ENCODE results near the gene RDH8. TPM values are rescaled to one million over a fixed set of nuclear protein-coding genes. Genes with fewer than 3 reads are reported as not detected.

RDH8 gene
- total RNA-seq, 2 experiments from 2014 or later: not detected

DNA sequence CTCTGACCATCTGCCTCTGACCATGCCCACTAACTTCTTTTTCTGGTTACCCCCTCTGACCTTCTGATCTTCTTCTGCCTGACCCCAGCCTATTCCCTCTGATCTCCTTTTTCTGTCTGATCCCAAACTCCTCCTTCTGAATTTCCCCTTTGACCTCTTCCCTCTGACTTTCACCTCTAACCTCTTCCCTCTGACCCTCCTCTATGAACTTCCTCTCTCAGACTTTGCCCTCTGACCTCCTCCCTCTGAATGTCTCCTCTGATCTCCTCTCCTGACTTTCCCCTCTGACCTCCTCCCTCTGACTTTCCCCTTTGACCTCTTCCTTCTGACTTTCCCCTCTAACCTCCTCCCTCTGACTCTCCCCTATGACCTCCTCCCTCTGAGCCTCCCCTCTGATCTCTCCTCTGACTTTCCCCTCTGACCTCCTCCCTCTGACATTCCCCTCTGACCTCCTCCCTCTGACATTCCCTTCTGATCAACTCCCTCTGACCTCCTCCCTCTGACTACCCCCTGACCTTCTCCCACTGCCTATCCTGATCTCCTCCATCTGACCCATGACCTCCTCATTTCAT, 6.4 kb upstream of the RDH8 start:
- POLR2A ChIA-PET: no interaction called here
- no peak overlapping the region for H3K4me3 Mint-ChIP-seq
- H3K36me3 Mint-ChIP-seq (ENCODE audit: low read depth): no peaks in the 10 kb centered on the region
- peaks cover 27% of the 10 kb centered on the region for H3K4me1 Mint-ChIP-seq
- CTCF ChIA-PET: no interaction called here
- no peaks in the 10 kb centered on the region for H3K9me3 Mint-ChIP-seq (ENCODE audit: low read depth)
- intact Hi-C loops (cut with DNase I, micrococcal nuclease): no loop called here
- DNase-seq: no peak
- ATAC-seq: no peak
- H3K27me3 Mint-ChIP-seq: peaks cover 52% of the 10 kb centered on the region
- H3K27ac Mint-ChIP-seq: peak overlapping the region; percentile 13

DNA sequence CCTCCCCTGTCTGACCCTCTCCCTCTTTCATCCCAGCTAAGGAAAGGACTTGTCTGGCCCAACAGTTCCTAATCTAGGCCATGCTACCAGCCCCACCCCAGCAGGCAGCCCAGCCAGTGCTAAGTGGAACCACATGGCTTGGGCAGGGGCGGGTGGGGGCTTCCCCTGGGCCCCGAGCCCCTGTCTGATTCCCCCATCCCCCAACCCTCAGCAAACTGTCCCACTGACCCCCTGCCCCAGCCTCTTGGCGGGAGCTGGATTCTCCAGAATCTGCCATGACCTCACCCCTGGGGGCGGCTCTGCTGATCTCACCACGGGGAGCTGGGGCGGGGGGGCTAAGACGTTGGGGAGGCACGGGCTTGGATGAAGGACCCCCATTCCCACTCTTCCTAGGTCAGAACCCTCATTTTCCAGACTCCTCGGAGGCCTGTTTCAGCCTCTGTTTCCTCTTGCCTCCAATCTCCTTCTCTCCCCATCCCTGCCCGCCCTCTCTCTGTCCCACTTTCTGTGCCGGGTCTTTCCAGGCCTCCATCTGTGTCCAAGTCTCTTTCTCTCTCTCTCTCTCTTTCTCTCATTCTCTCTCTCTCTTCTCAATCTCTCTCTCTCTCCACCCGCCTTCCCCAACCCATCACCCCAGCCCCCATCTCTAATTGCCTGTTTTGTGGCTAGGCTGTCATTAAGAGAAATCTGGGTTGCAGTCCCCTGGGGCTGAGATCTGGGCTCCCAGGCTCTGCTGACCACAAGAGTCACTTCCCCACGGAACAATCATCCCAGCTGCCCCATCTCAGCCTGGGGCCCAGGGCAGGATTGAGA, 5.7 kb upstream of the RDH8 start:
- POLR2A ChIA-PET: no interaction called here
- H3K9me3 Mint-ChIP-seq (ENCODE audit: low read depth): no peaks in the 10 kb centered on the region
- CTCF ChIA-PET: no interaction called here
- H3K27ac Mint-ChIP-seq: no peak overlapping the region
- H3K36me3 Mint-ChIP-seq (ENCODE audit: low read depth): no peaks in the 10 kb centered on the region
- peaks cover 27% of the 10 kb centered on the region for H3K4me1 Mint-ChIP-seq
- no peak for DNase-seq
- H3K4me3 Mint-ChIP-seq: no peak overlapping the region
- intact Hi-C loops (cut with DNase I, micrococcal nuclease): no loop called here
- ATAC-seq: no peak
- peaks cover 53% of the 10 kb centered on the region for H3K27me3 Mint-ChIP-seq

DNA sequence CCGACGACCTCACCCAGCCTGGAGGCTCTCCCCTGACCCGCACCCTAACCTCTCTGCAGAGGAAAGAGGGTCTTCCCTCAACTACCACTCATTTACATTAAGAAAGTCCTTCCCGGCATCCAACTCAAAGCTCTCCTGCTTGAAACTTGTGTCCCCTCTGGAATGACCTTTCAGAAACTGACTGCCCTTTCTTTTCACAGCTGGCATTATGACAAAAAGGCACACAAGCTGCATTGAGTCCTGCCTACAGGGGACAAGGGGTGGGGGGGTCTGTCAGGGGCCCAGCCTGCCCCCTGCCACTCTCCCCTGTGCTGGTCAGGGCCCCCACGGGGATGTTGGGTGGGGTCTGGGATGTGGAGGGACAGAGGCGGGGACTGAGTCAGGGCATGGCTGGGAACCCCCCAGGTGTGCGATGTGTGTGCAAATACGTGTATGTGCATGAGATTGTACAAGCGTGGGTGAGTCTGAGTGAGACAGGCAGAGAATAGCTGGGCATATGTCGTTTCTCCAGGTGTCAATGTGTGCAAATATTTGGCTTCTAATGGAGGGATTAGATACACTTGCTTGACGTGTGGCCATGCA, 5.0 kb upstream of the RDH8 start:
- ATAC-seq: no peak
- ChIA-PET CTCF (no interaction called here), POLR2A (no interaction called here)
- Mint-ChIP-seq H3K27me3 (peaks cover 51% of the 10 kb centered on the region), H3K4me1 (peaks cover 27% of the 10 kb centered on the region), H3K4me3 (no peak overlapping the region), H3K27ac (no peak overlapping the region), H3K9me3 (ENCODE audit: low read depth) (no peaks in the 10 kb centered on the region), H3K36me3 (ENCODE audit: low read depth) (no peaks in the 10 kb centered on the region)
- intact Hi-C loops (cut with DNase I, micrococcal nuclease): no loop called here
- DNase-seq: no peak

- ChIA-PET CTCF (interaction anchor here (0.5 to 0.9 kb wide), 2 partner anchors 9 to 183 kb away, joined by 3 to 4 read pairs; no protein-coding TSS in a partner anchor), POLR2A (no interaction called here)
- no peak overlapping the region for H3K4me3 Mint-ChIP-seq
- no peak for ATAC-seq
- DNase-seq: no peak
- H3K4me1 Mint-ChIP-seq: peaks cover 22% of the 10 kb centered on the region
- H3K27me3 Mint-ChIP-seq: peaks cover 48% of the 10 kb centered on the region
- intact Hi-C loops (cut with DNase I, micrococcal nuclease): no loop called here
- H3K36me3 Mint-ChIP-seq (ENCODE audit: low read depth): no peaks in the 10 kb centered on the region
- H3K9me3 Mint-ChIP-seq (ENCODE audit: low read depth): no peaks in the 10 kb centered on the region
- H3K27ac Mint-ChIP-seq: no peak overlapping the region
Observed at GRCh38 chr19:10009714-10010224, 3.5 kb upstream of the RDH8 start.

- ATAC-seq (no peak), DNase-seq (no peak)
- ChIA-PET POLR2A (no interaction called here), CTCF (interaction anchor here (0.5 to 0.9 kb wide), 3 partner anchors 10 to 183 kb away, joined by 3 to 4 read pairs (median 3); no protein-coding TSS in a partner anchor)
- Mint-ChIP-seq H3K27me3 (peaks cover 46% of the 10 kb centered on the region), H3K36me3 (ENCODE audit: low read depth) (no peaks in the 10 kb centered on the region), H3K4me3 (no peak within 1 kb of the TSS), H3K9me3 (ENCODE audit: low read depth) (no peaks in the 10 kb centered on the region), H3K27ac (no peak within 1 kb of the TSS), H3K4me1 (peaks cover 21% of the 10 kb centered on the region)
- intact Hi-C loops (cut with DNase I, micrococcal nuclease): no loop called here
Observed at GRCh38 chr19:10010247-10010691, 3.0 kb upstream of the RDH8 start, which contains the start of gene COL5A3. Gene COL5A3, minus strand, starts transcription at chr19:10010504. Its CDS starts 119 bp downstream, at chr19:10010385.

GRCh38 chr19:10010939-10011338, 2.3 kb upstream of the RDH8 start:
- H3K36me3 Mint-ChIP-seq (ENCODE audit: low read depth): no peaks in the 10 kb centered on the region
- no peak for ATAC-seq
- no peaks in the 10 kb centered on the region for H3K9me3 Mint-ChIP-seq (ENCODE audit: low read depth)
- intact Hi-C loops (cut with DNase I, micrococcal nuclease): no loop called here
- peaks cover 21% of the 10 kb centered on the region for H3K4me1 Mint-ChIP-seq
- peaks cover 46% of the 10 kb centered on the region for H3K27me3 Mint-ChIP-seq
- H3K27ac Mint-ChIP-seq: no peak overlapping the region
- ChIA-PET POLR2A (no interaction called here), CTCF (interaction anchor here (0.7 to 1.4 kb wide), 3 partner anchors 11 to 79 kb away, joined by 3 to 4 read pairs (median 4); no protein-coding TSS in a partner anchor)
- no peak for DNase-seq
- H3K4me3 Mint-ChIP-seq: no peak overlapping the region

GRCh38 chr19:10011974-10012373, 1.3 kb upstream of the RDH8 start:
- ATAC-seq (no peak), DNase-seq (no peak)
- ChIA-PET POLR2A (no interaction called here), CTCF (interaction anchor here (1.4 to 1.8 kb wide), 2 partner anchors 12 to 80 kb away, joined by 4 read pairs; no protein-coding TSS in a partner anchor)
- Mint-ChIP-seq H3K9me3 (ENCODE audit: low read depth) (no peaks in the 10 kb centered on the region), H3K27me3 (peaks cover 45% of the 10 kb centered on the region), H3K4me1 (peaks cover 12% of the 10 kb centered on the region), H3K4me3 (no peak overlapping the region), H3K27ac (no peak overlapping the region), H3K36me3 (ENCODE audit: low read depth) (no peaks in the 10 kb centered on the region)
- intact Hi-C loops (cut with DNase I, micrococcal nuclease): no loop called here

DNA sequence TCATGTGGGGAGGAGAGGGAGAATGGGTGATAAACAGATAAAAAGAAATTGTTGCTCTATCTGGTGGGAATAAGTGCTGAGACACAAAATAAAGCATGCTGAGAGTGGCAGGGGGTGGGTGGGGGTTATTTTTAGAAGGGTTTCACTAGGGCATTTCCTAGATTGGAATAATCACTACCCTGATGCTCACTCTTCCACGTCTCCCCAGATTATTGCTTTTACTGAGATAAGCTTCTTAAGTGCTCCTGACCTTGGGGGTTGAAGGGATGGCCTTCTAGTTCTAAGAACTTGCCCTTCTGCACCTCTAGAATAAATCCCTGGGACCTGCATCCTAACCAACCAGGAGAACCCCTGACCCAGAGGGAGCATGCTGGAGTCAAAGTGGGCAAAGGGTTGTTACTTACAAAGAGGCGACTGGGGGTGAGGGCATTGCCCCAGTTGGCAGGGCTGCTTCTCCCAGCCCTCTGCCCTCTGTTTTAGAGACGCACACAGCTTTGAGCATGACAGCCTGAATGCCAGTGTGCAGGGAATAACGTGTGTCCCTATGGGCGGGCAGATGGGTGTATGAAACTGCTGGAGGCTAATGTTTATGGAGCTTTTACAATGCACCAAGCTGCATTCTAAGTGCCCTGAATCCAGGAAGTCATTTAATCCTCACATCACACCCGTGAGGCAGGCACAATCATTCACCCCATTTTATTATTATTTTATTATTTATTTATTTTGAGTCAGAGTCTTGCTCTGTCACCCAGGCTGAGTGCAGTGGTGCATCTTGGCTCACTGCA, 743 bp downstream of the RDH8 start:
- ChIA-PET CTCF (interaction anchor here (1.4 to 1.9 kb wide), 2 partner anchors 13 to 14 kb away, joined by 3 to 6 read pairs; no protein-coding TSS in a partner anchor), POLR2A (no interaction called here)
- H3K27me3 Mint-ChIP-seq: peaks cover 32% of the 10 kb centered on the region
- H3K27ac Mint-ChIP-seq: no peak overlapping the region
- no peak overlapping the region for H3K4me3 Mint-ChIP-seq
- DNase-seq (no peak), ATAC-seq (no peak)
- H3K4me1 Mint-ChIP-seq: peaks cover 8% of the 10 kb centered on the region
- H3K36me3 Mint-ChIP-seq (ENCODE audit: low read depth): no peaks in the 10 kb centered on the region
- no peaks in the 10 kb centered on the region for H3K9me3 Mint-ChIP-seq (ENCODE audit: low read depth)
- intact Hi-C loops (cut with DNase I, micrococcal nuclease): no loop called here

GRCh38 chr19:10018263-10018662, 5.0 kb downstream of the RDH8 start:
- Mint-ChIP-seq H3K4me1 (peaks cover 3% of the 10 kb centered on the region), H3K27ac (no peak overlapping the region), H3K9me3 (ENCODE audit: low read depth) (no peaks in the 10 kb centered on the region), H3K27me3 (peaks cover 11% of the 10 kb centered on the region), H3K4me3 (no peak overlapping the region), H3K36me3 (ENCODE audit: low read depth) (no peaks in the 10 kb centered on the region)
- ChIA-PET POLR2A (no interaction called here), CTCF (interaction anchor here (1.0 kb wide), 1 partner anchor 9 kb away, joined by 7 read pairs; no protein-coding TSS in a partner anchor)
- ATAC-seq: no peak
- intact Hi-C loops (cut with DNase I, micrococcal nuclease): no loop called here
- no peak for DNase-seq

DNA sequence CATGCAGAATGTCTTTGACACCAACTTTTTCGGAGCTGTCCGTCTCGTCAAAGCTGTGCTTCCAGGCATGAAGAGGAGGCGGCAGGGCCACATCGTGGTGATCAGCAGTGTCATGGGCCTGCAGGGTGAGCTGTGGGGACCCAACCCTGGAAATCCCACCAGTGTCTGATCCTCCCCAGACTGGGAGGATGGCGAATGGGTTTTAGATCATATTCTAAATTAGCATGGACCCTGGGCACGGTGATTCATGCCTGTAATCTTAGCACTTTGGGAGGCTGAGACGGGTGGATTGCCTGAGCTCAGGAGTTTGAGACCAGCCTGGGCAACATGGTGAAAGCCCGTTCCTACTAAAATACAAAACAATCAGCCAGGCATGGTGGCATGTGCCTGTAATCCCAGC, 5.5 kb downstream of the RDH8 start:
- DNase-seq (no peak), ATAC-seq (no peak)
- ChIA-PET POLR2A (no interaction called here), CTCF (interaction anchor here (0.8 to 1.5 kb wide), 3 partner anchors 9 to 87 kb away, joined by 4 read pairs; no protein-coding TSS in a partner anchor)
- no peak overlapping the region for H3K27ac Mint-ChIP-seq
- intact Hi-C loops (cut with DNase I, micrococcal nuclease): no loop called here
- no peak overlapping the region for H3K4me3 Mint-ChIP-seq
- peaks cover 3% of the 10 kb centered on the region for H3K4me1 Mint-ChIP-seq
- H3K9me3 Mint-ChIP-seq (ENCODE audit: low read depth): no peaks in the 10 kb centered on the region
- no peaks in the 10 kb centered on the region for H3K36me3 Mint-ChIP-seq (ENCODE audit: low read depth)
- peaks cover 10% of the 10 kb centered on the region for H3K27me3 Mint-ChIP-seq

DNA sequence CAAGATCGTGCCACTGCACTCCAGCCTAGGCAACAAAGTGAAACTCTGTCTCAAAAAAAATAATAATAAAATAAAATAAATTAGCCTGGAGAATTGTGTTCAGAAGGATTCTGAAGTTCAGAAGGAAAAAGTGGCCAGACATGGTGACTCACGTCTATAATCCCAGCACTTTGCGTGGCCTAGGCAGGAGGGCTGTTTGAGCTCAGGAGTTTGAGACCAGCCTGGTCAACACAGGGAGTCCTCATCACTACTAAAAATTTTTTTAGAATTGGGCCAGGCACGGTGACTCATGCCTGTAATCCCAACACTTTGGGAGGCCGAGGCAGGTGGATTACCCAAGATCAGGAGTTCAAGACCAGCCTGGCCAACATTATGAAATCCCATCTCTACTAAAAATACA, 6.0 kb downstream of the RDH8 start:
- POLR2A ChIA-PET: no interaction called here

More for the DNA sequence above, 6.0 kb downstream of the RDH8 start:
- Mint-ChIP-seq H3K36me3 (ENCODE audit: low read depth) (no peaks in the 10 kb centered on the region), H3K4me1 (peaks cover 3% of the 10 kb centered on the region), H3K27ac (no peak overlapping the region), H3K4me3 (no peak overlapping the region), H3K27me3 (peaks cover 10% of the 10 kb centered on the region), H3K9me3 (ENCODE audit: low read depth) (no peaks in the 10 kb centered on the region)
- CTCF ChIA-PET: interaction anchor here (0.8 to 1.5 kb wide), 3 partner anchors 9 to 87 kb away, joined by 4 read pairs; no protein-coding TSS in a partner anchor
- DNase-seq (no peak), ATAC-seq (no peak)
- intact Hi-C loops (cut with DNase I, micrococcal nuclease): no loop called here

All from activated CD4-positive, alpha-beta T cell treated with anti-CD3 and anti-CD28 coated beads for 36 hours (primary cell).